Neural cell (in vitro differentiated cells): ENCODE measurements around the gene PDE4D. TPM values are rescaled to one million over a fixed set of nuclear protein-coding genes. Genes with fewer than 3 reads are reported as not detected.

Experiments
- H2AFZ ChIP-seq: fragments of 200-600, 300-800 bp; sonication (generic), shearing (Covaris generic); 2 replicates; pipeline ENCODE4 v1.6.0; 2014; ENCODE audit warnings: low read depth, mild to moderate bottlenecking, antibody characterized with exemption, low read length, moderate library complexity
- H3F3A ChIP-seq: fragments of 200-600 bp; shearing (Covaris generic); 2 replicates; pipeline ENCODE4 v1.6.1; 2016; ENCODE audit warnings: mild to moderate bottlenecking, moderate library complexity, mixed read lengths, antibody characterized with exemption, low read length; ENCODE audit not compliant: insufficient read depth, poor library complexity, severe bottlenecking
- H3K27ac ChIP-seq: fragments of 200-600, 300-800 bp; sonication (generic), shearing (Covaris generic); 2 replicates; pipeline ENCODE4 v1.5.1; 2014; ENCODE audit warnings: mild to moderate bottlenecking, low read length, moderate library complexity
- H3K27me3 ChIP-seq: fragments of 300-800, 200-600 bp; sonication (generic), shearing (Covaris generic); 2 replicates; pipeline ENCODE4 v1.6.0; 2014; ENCODE audit warnings: mild to moderate bottlenecking, low read depth, low read length, moderate library complexity; ENCODE audit not compliant: insufficient read depth
- H3K36me3 ChIP-seq: fragments of 300-800, 200-600 bp; sonication (generic), shearing (Covaris generic); 2 replicates; pipeline ENCODE4 v1.5.1; 2014; ENCODE audit warnings: mild to moderate bottlenecking, antibody characterized with exemption, low read length, moderate library complexity; ENCODE audit not compliant: insufficient read depth
- H3K4me2 ChIP-seq: fragments of 300-800, 200-600 bp; sonication (generic), shearing (Covaris generic); 2 replicates; pipeline ENCODE4 v1.6.0; 2014; ENCODE audit warnings: mild to moderate bottlenecking, low read length
- H3K4me3 ChIP-seq: fragments of 300-800, 200-600 bp; sonication (generic), shearing (Covaris generic); 2 replicates; pipeline ENCODE4 v1.5.1; 2014; ENCODE audit warnings: mild to moderate bottlenecking, low read length, moderate library complexity
- H3K79me2 ChIP-seq: fragments of 200-600 bp; shearing (Covaris generic); replicated peaks from 2 replicates; pipeline ENCODE4 v1.6.0; 2014; ENCODE audit warnings: mild to moderate bottlenecking, low read length, moderate library complexity; ENCODE audit not compliant: insufficient read depth
- H3K9ac ChIP-seq: fragments of 300-800, 200-600 bp; sonication (generic), shearing (Covaris generic); 2 replicates; pipeline ENCODE4 v1.6.1; 2016; ENCODE audit warnings: mild to moderate bottlenecking, low read length, mixed read lengths
- H3K9me2 ChIP-seq: fragments of 200-600 bp; shearing (Covaris generic); 2 replicates; pipeline ENCODE4 v1.6.1; 2016; ENCODE audit warnings: mild to moderate bottlenecking, low read length, mixed read lengths; ENCODE audit not compliant: insufficient read depth
- H3K9me3 ChIP-seq: fragments of 200-600, 300-800 bp; sonication (generic), shearing (Covaris generic); 2 replicates; pipeline ENCODE4 v1.6.1; 2016; ENCODE audit warnings: mild to moderate bottlenecking, mixed run types, low read length, moderate library complexity, mixed read lengths
- H4K20me1 ChIP-seq: fragments of 200-600 bp; shearing (Covaris generic); 2 replicates; pipeline ENCODE4 v1.6.1; 2016; ENCODE audit warnings: mild to moderate bottlenecking, mixed run types; ENCODE audit not compliant: insufficient read depth
- EP300 ChIP-seq: fragments of 450-650 bp; conservative IDR thresholded peaks from 2 replicates; pipeline ENCODE4 v1.6.1; 2014; ENCODE audit warnings: antibody characterized with exemption, mild to moderate bottlenecking, moderate library complexity; ENCODE audit not compliant: poor library complexity, severe bottlenecking
- EZH2 ChIP-seq: fragments of 200-600, 300-800 bp; shearing (Covaris generic), sonication (generic); IDR thresholded peaks from 2 replicates; pipeline ENCODE4 v1.6.1; 2014; ENCODE audit warnings: antibody characterized with exemption, low read length, borderline replicate concordance, mild to moderate bottlenecking; ENCODE audit not compliant: insufficient read depth, poor library complexity, severe bottlenecking
- MXI1 ChIP-seq: fragments of 450-650 bp; conservative IDR thresholded peaks from 2 replicates; pipeline ENCODE4 v1.6.1; 2014; ENCODE audit warnings: antibody characterized with exemption, mild to moderate bottlenecking; ENCODE audit not compliant: poor library complexity, severe bottlenecking
- POLR2AphosphoS5 ChIP-seq: IDR thresholded peaks from 2 replicates; pipeline ENCODE4 v1.6.1; 2012
- RAD21 ChIP-seq: fragments of 450-650 bp; conservative IDR thresholded peaks from 2 replicates; pipeline ENCODE4 v1.6.1; 2014; ENCODE audit warnings: antibody characterized with exemption, mild to moderate bottlenecking, moderate library complexity
- SMC3 ChIP-seq: fragments of 450-650 bp; conservative IDR thresholded peaks from 2 replicates; pipeline ENCODE4 v1.6.1; 2014; ENCODE audit warnings: antibody characterized with exemption, mild to moderate bottlenecking, moderate library complexity; ENCODE audit not compliant: poor library complexity
- TAF1 ChIP-seq: IDR thresholded peaks from 2 replicates; pipeline ENCODE4 v1.6.1; 2012; ENCODE audit warnings: low read depth
- polyA plus RNA-seq: library from polyadenylated mRNA; depleted of rRNA; stranded (reverse); fragments of >200 nt; gene quantifications from 2 replicates; pipeline ENCODE4 v1.2.3, GENCODE V29; 2014
- TF ChIP-seq, protein P1 (sequence below): IDR thresholded peaks from 2 replicates; pipeline ENCODE4 v1.6.1; 2012; ENCODE audit warnings: borderline replicate concordance
- TF ChIP-seq, protein P2 (sequence below): fragments of 450-650 bp; IDR thresholded peaks from 2 replicates; pipeline ENCODE4 v1.5.1; 2014; ENCODE audit warnings: antibody characterized with exemption, mild to moderate bottlenecking, moderate library complexity; ENCODE audit not compliant: poor library complexity, severe bottlenecking

PDE4D gene
- polyA plus RNA-seq, 1 donor from 2014 or later: 42.8 TPM

DNA sequence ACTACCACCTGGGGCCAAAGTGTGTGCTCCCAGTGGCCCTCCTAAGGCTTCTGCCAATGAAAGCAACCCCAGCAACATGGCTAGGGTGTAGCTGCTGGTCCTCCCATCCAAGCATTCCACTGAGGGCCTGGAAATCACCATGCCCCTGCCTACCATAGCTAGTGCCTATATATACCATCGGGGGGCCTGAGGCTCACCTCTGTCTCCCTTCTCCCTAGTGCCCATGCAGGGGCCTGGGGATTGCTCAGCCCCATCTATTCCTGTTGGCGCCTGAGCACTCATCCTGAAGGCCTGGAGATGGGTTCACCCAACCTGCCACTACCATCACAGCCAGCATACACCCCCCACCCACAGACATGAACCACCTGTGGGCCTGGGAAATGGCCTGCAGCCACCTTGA is 943.3 kb downstream of the PDE4D start:
- Histone ChIP-seq H3K36me3 (no peaks in the 10 kb centered on the region), H3K79me2 (no peaks in the 10 kb centered on the region), H3K27me3 (no peaks in the 10 kb centered on the region), H3K9me2 (no peaks in the 10 kb centered on the region), H3K4me3 (no peak overlapping the region), H3K4me2 (no peak overlapping the region), H4K20me1 (no peaks in the 10 kb centered on the region), H2AFZ (no peak overlapping the region), H3K9me3 (no peaks in the 10 kb centered on the region), H3K9ac (no peak overlapping the region), H3K27ac (no peak overlapping the region), H3F3A (no peaks in the 10 kb centered on the region)
- TF ChIP-seq POLR2AphosphoS5 (no peak), SMC3 (no peak), EZH2 (no peak), EP300 (no peak), RAD21 (no peak)
- TF ChIP-seq, protein P1, sequence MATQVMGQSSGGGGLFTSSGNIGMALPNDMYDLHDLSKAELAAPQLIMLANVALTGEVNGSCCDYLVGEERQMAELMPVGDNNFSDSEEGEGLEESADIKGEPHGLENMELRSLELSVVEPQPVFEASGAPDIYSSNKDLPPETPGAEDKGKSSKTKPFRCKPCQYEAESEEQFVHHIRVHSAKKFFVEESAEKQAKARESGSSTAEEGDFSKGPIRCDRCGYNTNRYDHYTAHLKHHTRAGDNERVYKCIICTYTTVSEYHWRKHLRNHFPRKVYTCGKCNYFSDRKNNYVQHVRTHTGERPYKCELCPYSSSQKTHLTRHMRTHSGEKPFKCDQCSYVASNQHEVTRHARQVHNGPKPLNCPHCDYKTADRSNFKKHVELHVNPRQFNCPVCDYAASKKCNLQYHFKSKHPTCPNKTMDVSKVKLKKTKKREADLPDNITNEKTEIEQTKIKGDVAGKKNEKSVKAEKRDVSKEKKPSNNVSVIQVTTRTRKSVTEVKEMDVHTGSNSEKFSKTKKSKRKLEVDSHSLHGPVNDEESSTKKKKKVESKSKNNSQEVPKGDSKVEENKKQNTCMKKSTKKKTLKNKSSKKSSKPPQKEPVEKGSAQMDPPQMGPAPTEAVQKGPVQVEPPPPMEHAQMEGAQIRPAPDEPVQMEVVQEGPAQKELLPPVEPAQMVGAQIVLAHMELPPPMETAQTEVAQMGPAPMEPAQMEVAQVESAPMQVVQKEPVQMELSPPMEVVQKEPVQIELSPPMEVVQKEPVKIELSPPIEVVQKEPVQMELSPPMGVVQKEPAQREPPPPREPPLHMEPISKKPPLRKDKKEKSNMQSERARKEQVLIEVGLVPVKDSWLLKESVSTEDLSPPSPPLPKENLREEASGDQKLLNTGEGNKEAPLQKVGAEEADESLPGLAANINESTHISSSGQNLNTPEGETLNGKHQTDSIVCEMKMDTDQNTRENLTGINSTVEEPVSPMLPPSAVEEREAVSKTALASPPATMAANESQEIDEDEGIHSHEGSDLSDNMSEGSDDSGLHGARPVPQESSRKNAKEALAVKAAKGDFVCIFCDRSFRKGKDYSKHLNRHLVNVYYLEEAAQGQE: no peak

DNA sequence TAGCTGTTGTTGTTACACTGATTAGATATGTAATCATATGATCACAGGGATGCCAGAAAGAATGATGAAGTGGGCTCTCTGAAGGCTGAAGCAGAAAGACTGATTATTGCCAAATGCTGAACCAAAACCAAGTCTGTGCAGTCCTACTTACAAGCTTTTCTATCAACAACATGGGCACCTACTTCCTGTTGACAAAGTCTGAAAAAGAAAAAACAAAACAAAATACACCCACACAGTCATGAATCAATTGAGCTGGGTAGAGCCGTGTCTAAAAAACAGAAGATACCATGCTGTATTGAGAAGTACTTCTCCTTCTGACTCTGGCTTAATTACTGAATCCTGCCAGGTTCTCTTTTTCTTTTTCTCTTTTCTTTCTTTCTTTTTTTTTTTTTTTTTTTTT is 947.3 kb downstream of the PDE4D start:
- no peaks in the 10 kb centered on the region for H3K9me3 ChIP-seq
- TF ChIP-seq MXI1 (no peak), TAF1 (no peak), POLR2AphosphoS5 (no peak), EZH2 (no peak), EP300 (no peak), SMC3 (no peak)
- TF ChIP-seq, protein P1: no peak
- TF ChIP-seq, protein P2, sequence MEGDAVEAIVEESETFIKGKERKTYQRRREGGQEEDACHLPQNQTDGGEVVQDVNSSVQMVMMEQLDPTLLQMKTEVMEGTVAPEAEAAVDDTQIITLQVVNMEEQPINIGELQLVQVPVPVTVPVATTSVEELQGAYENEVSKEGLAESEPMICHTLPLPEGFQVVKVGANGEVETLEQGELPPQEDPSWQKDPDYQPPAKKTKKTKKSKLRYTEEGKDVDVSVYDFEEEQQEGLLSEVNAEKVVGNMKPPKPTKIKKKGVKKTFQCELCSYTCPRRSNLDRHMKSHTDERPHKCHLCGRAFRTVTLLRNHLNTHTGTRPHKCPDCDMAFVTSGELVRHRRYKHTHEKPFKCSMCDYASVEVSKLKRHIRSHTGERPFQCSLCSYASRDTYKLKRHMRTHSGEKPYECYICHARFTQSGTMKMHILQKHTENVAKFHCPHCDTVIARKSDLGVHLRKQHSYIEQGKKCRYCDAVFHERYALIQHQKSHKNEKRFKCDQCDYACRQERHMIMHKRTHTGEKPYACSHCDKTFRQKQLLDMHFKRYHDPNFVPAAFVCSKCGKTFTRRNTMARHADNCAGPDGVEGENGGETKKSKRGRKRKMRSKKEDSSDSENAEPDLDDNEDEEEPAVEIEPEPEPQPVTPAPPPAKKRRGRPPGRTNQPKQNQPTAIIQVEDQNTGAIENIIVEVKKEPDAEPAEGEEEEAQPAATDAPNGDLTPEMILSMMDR: no peak
- no peaks in the 10 kb centered on the region for H3K36me3 ChIP-seq
- no peak overlapping the region for H3K4me3 ChIP-seq
- H3K27me3 ChIP-seq: no peaks in the 10 kb centered on the region
- H3K79me2 ChIP-seq: no peaks in the 10 kb centered on the region
- H3K27ac ChIP-seq: no peak overlapping the region
- no peak overlapping the region for H2AFZ ChIP-seq
- H4K20me1 ChIP-seq: no peaks in the 10 kb centered on the region
- H3K9me2 ChIP-seq: no peaks in the 10 kb centered on the region
- no peak overlapping the region for H3K4me2 ChIP-seq
- H3K9ac ChIP-seq: no peak overlapping the region
- H3F3A ChIP-seq: no peaks in the 10 kb centered on the region
